Measurements from ENCODE around the gene MAEL.
A peak's percentile ranks its signal among the peaks of the same experiment; 100 is the strongest.

DNA sequence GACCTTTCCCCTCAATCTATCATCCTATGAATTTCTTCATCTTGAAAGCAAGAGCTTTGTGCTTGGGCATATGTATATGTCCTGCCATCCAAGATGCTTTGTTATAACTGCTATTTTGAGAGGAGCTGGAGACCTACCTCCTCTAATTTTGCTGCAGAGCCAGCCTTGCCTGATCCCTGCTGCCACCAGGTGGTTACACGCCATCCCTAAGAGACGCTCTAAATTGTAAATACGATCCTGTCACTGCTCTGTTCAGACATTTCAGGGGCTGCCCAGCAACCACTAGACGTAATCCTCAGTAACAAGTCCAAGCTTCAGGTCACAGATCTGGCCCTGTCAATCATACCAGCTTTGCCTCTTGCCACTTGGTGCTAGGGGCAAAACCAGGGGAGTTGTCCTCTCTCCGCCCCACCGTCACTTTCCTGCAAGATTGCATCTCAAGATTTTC is 68.2 kb downstream of the MAEL start:
- no peak for TF ChIP-seq POLR2A (IDR thresholded peaks at IDR 0.05)
- TF ChIP-seq, protein P1, sequence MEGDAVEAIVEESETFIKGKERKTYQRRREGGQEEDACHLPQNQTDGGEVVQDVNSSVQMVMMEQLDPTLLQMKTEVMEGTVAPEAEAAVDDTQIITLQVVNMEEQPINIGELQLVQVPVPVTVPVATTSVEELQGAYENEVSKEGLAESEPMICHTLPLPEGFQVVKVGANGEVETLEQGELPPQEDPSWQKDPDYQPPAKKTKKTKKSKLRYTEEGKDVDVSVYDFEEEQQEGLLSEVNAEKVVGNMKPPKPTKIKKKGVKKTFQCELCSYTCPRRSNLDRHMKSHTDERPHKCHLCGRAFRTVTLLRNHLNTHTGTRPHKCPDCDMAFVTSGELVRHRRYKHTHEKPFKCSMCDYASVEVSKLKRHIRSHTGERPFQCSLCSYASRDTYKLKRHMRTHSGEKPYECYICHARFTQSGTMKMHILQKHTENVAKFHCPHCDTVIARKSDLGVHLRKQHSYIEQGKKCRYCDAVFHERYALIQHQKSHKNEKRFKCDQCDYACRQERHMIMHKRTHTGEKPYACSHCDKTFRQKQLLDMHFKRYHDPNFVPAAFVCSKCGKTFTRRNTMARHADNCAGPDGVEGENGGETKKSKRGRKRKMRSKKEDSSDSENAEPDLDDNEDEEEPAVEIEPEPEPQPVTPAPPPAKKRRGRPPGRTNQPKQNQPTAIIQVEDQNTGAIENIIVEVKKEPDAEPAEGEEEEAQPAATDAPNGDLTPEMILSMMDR (IDR thresholded peaks at IDR 0.05): peak in 2 of 5 experiments; percentile 15 to 25
